HG03135 (cell line): ENCODE data around the gene RUNX1.

Experiments
- ATAC-seq: cut with Tn5 transposase; IDR thresholded peaks from one replicate; pipeline ENCODE4 v1.9.1; 2021; ENCODE audit warnings: mild to moderate bottlenecking, moderate library complexity; ENCODE audit not compliant: unreplicated experiment

The RUNX1 gene

GRCh38 chr21:34861258-34861657 is 187.8 kb downstream of the RUNX1 start:
- no peak for ATAC-seq

- ATAC-seq = no peak
Observed at GRCh38 chr21:34859976-34860653, 189.0 kb downstream of the RUNX1 start.

GRCh38 chr21:34858559-34858958 is 190.5 kb downstream of the RUNX1 start:
- ATAC-seq = no peak

- no peak for ATAC-seq
Observed at GRCh38 chr21:34857874-34858273, 191.2 kb downstream of the RUNX1 start.

- ATAC-seq = no peak
Observed at GRCh38 chr21:34857122-34857713, 191.9 kb downstream of the RUNX1 start.

- no peak for ATAC-seq
Observed at GRCh38 chr21:34852448-34852847, 196.7 kb downstream of the RUNX1 start.

- ATAC-seq = no peak
Observed at GRCh38 chr21:34850166-34850690, 198.9 kb downstream of the RUNX1 start.

- ATAC-seq = no peak
Observed at GRCh38 chr21:34846601-34847112, 202.4 kb downstream of the RUNX1 start.

- ATAC-seq = peak; percentile 89
Observed at GRCh38 chr21:34845521-34846451, 203.3 kb downstream of the RUNX1 start.

- no peak for ATAC-seq
Observed at GRCh38 chr21:34844924-34845238, 204.2 kb downstream of the RUNX1 start.

GRCh38 chr21:34844013-34844923 is 204.8 kb downstream of the RUNX1 start:
- ATAC-seq = no peak

GRCh38 chr21:34843562-34843961 is 205.5 kb downstream of the RUNX1 start:
- ATAC-seq = no peak

GRCh38 chr21:34841154-34841553 is 207.9 kb downstream of the RUNX1 start:
- ATAC-seq = no peak

- no peak for ATAC-seq
Observed at GRCh38 chr21:34840693-34841092, 208.4 kb downstream of the RUNX1 start.

- no peak for ATAC-seq
Observed at GRCh38 chr21:34838956-34839820, 209.9 kb downstream of the RUNX1 start.

GRCh38 chr21:34836933-34837505 is 212.1 kb downstream of the RUNX1 start:
- no peak for ATAC-seq

GRCh38 chr21:34836103-34836932 is 212.8 kb downstream of the RUNX1 start:
- ATAC-seq = no peak

GRCh38 chr21:34835526-34835925 is 213.6 kb downstream of the RUNX1 start:
- no peak for ATAC-seq
